Erythroblast (primary cell): ENCODE measurements around the gene LRIG1.

ENCODE experiments used
- GATA1 ChIP-seq: IDR thresholded peaks from 2 replicates; pipeline ENCODE4 v1.6.1; 2011; ENCODE audit warnings: low read depth, mild to moderate bottlenecking, control low read depth, low read length, moderate library complexity
- POLR2A ChIP-seq: IDR thresholded peaks from 2 replicates; pipeline ENCODE4 v1.6.1; 2011; ENCODE audit warnings: mild to moderate bottlenecking, low read length

- no peak for TF ChIP-seq POLR2A
- no peak for TF ChIP-seq GATA1
These were observed 16.5 kb downstream of the LRIG1 start for GRCh38 chr3:66484106-66484844.
